K562 (cell line): ENCODE results near the gene S100A3. TPM values are rescaled to one million over a fixed set of nuclear protein-coding genes. Genes with fewer than 3 reads are reported as not detected.

Source experiments
- ARID3A ChIP-seq: IDR thresholded peaks from 2 replicates; pipeline ENCODE4 v1.6.1; 2012; ENCODE audit warnings: low read depth, low read length, improper control_type of control experiment, borderline replicate concordance
- CREB5 ChIP-seq: fragments of 250-450 bp; sonication (Bioruptor Pico); IDR thresholded peaks from 2 replicates; pipeline ENCODE4 v1.5.0; 2020; ENCODE audit warnings: mild to moderate bottlenecking
- ETV6 ChIP-seq, 3 experiments: fragments of 150-350 bp in 1 of 3; sonication (generic) in 1 of 3; formaldehyde crosslinking in 1 of 3; IDR thresholded peaks; 2 replicates each; pipeline versions ENCODE4 v1.6.1 to v1.8.0; 2014 to 2022; ENCODE audit warnings: borderline replicate concordance in 2 of 3, low read depth in 2 of 3, antibody characterized with exemption in 1 of 3, low read length in 1 of 3, mild to moderate bottlenecking in 1 of 3, missing genetic modification reagents in 1 of 3
- FOXA1 ChIP-seq: fragments of 450-650 bp; IDR thresholded peaks from 2 replicates; pipeline ENCODE4 v1.6.1; 2016; ENCODE audit warnings: mild to moderate bottlenecking, borderline replicate concordance
- GTF2A2 ChIP-seq: IDR thresholded peaks from 2 replicates; pipeline ENCODE4 v1.6.1; 2016; ENCODE audit warnings: mild to moderate bottlenecking, missing genetic modification characterization, missing compliant biosample characterization
- GTF3C2 ChIP-seq: IDR thresholded peaks from 3 replicates; pipeline ENCODE4 v1.6.1; 2011; ENCODE audit warnings: borderline replicate concordance, mild to moderate bottlenecking, moderate library complexity; ENCODE audit not compliant: insufficient read length; ENCODE audit errors: extremely low read depth
- HDGF ChIP-seq: fragments of 450-650 bp; IDR thresholded peaks from 2 replicates; pipeline ENCODE4 v1.6.1; 2016
- L3MBTL2 ChIP-seq: fragments of 450-650 bp; IDR thresholded peaks from 2 replicates; pipeline ENCODE4 v1.6.1; 2016; ENCODE audit warnings: mild to moderate bottlenecking, moderate library complexity
- MXI1 ChIP-seq: IDR thresholded peaks from 2 replicates; pipeline ENCODE4 v1.6.1; 2011; ENCODE audit warnings: low read depth, mild to moderate bottlenecking, improper control_type of control experiment, low read length
- NBN ChIP-seq: fragments of 450-650 bp; IDR thresholded peaks from 2 replicates; pipeline ENCODE4 v1.6.1; 2016; ENCODE audit warnings: low read depth, mild to moderate bottlenecking
- ZFP30 ChIP-seq: fragments of 250-450 bp; sonication (Bioruptor Pico); IDR thresholded peaks from 2 replicates; pipeline ENCODE4 v1.8.0; 2022; ENCODE audit warnings: moderate library complexity, mild to moderate bottlenecking, inconsistent platforms, borderline replicate concordance
- ZNF239 ChIP-seq: fragments of 250-450 bp; sonication (Bioruptor Pico); IDR thresholded peaks from 2 replicates; pipeline ENCODE4 v1.4.0; 2020; ENCODE audit warnings: mild to moderate bottlenecking
- ZNF395 ChIP-seq: fragments of 200-800 bp; sonication (Bioruptor generic); IDR thresholded peaks from 2 replicates; pipeline ENCODE4 v1.6.1; 2017; ENCODE audit warnings: missing genetic modification characterization, missing compliant biosample characterization
- ZNF589 ChIP-seq: fragments of 200-800 bp; sonication (Bioruptor generic); IDR thresholded peaks from 2 replicates; pipeline ENCODE4 v1.6.1; 2016; ENCODE audit warnings: low read depth, missing genetic modification characterization, missing compliant biosample characterization
- ZNF695 ChIP-seq: fragments of 450-650 bp; formaldehyde crosslinking; IDR thresholded peaks from 2 replicates; pipeline ENCODE4 v1.4.0; 2020; ENCODE audit warnings: mild to moderate bottlenecking, moderate library complexity
- polyA plus RNA-seq, 8 experiments: library from polyadenylated mRNA; depleted of rRNA in 4 of 8; stranded (reverse) in 5 of 8; unstranded in 3 of 8; fragments of >200 nt; fragmentation: Nextera tagmentation in 2 of 8; fragmentation: Illumina TruSeq in 1 of 8; extraction: Ambion mirVana in 2 of 8; extraction: Trizol in 1 of 8; gene quantifications; 2 replicates each; pipeline versions ENCODE4 v1.2.1 to v1.2.3, GENCODE V29; 2011 to 2014; ENCODE audit warnings: inconsistent platforms in 1 of 8, missing spikeins in 1 of 8
- total RNA-seq, 7 experiments: library from RNA; depleted of rRNA in 6 of 7; stranded (reverse); fragments of >200 nt in 6 of 7; fragmentation: Illumina TruSeq in 2 of 7; extraction: Trizol in 2 of 7; gene quantifications; 2 replicates each; pipeline versions ENCODE4 v1.2.1 to v1.2.3, GENCODE V29; 2011 to 2021; ENCODE audit warnings: low replicate concordance in 1 of 7

S100A3 gene
- total and polyA plus RNA-seq, 9 of the 15 experiments (the other 6 are each of a cell fraction or from before 2014, with no cell fraction given), result 0.08 to 1.7 (median 0.18) TPM; not detected in 4

- TF ChIP-seq ETV6 (IDR thresholded peaks at IDR 0.05; ENCODE audit: borderline replicate concordance in 1 of 2, low read depth in 2 of 2, low read length in 1 of 2) (no peak; a peak in 1 of 4 replicates), ETV6 (CRISPR knock-in tag; IDR thresholded peaks at IDR 0.05; ENCODE audit: borderline replicate concordance) (no peak), CREB5 (CRISPR knock-in tag) (0 out of 2 replicates have a peak, but pooled peaks have one; percentile 24), ZFP30 (no peak), FOXA1 (no peak), HDGF (0 out of 2 replicates have a peak, but pooled peaks have one; percentile 19), NBN (no peak), ZNF239 (no peak), ZNF589 (CRISPR knock-in tag) (peak; percentile 87), L3MBTL2 (peak; percentile 47), ZNF395 (CRISPR knock-in tag) (peak; percentile 93), GTF2A2 (tag) (no peak), ZNF695 (CRISPR knock-in tag) (no peak), MXI1 (0 out of 2 replicates have a peak, but pooled peaks have one; percentile 27), ARID3A (no peak), GTF3C2 (no peak)
Measured at GRCh38 chr1:153566414-153567371, 17.6 kb upstream of the S100A3 start (continued).
